Peyer's patch (tissue), 4 donors: Measurements from ENCODE around the gene SLC22A1. TPM values are rescaled to one million over a fixed set of nuclear protein-coding genes. Genes with fewer than 3 reads are reported as not detected.

Experiments
- DNase-seq, 3 donors: peaks; one replicate each; pipeline ENCODE4 v3.0.0-alpha.2; 2017 to 2019
- H3K27ac ChIP-seq, 4 donors: fragments of 200-600 bp; sonication (generic); one replicate each; pipeline ENCODE4 v1.5.1; 2016 to 2019
- H3K27me3 ChIP-seq, 2 donors: fragments of 200-600 bp; sonication (generic); one replicate each; pipeline ENCODE4 v1.5.1; 2019
- H3K36me3 ChIP-seq, 3 donors: fragments of 200-600 bp; sonication (generic); one replicate each; pipeline ENCODE4 v1.5.1; 2016 to 2019
- H3K4me1 ChIP-seq, 4 donors: fragments of 200-600 bp; sonication (generic); one replicate each; pipeline ENCODE4 v1.5.1; 2016 to 2019
- H3K4me3 ChIP-seq, 4 donors: fragments of 200-600 bp; sonication (generic); 1 replicate in 3 of 4; 2 replicates in 1 of 4; pipeline ENCODE4 v1.5.1; 2016 to 2019; ENCODE audit warnings: mild to moderate bottlenecking in 1 of 4
- H3K9me3 ChIP-seq, 4 donors: fragments of 200-600 bp; sonication (generic); one replicate each; pipeline ENCODE4 v1.5.1; 2016 to 2019; ENCODE audit warnings: mild to moderate bottlenecking in 1 of 4
- POLR2A ChIP-seq, 2 donors: fragments of 450-650 bp; IDR thresholded peaks; one replicate each; pipeline ENCODE4 v1.5.1; 2017; ENCODE audit warnings: antibody characterized with exemption in 2 of 2, mild to moderate bottlenecking in 2 of 2, moderate library complexity in 2 of 2
- total RNA-seq, 4 donors: library from RNA; depleted of rRNA; stranded (reverse); fragments of >200 nt; gene quantifications; one replicate each; pipeline ENCODE4 v1.1.0, GENCODE V29; 2016
- TF ChIP-seq, protein P1 (sequence below), 6 experiments: fragments of 450-650 bp in 4 of 6; fragments of 200-600 bp in 2 of 6; sonication (generic) in 1 of 6; IDR thresholded peaks; one replicate each; pipeline ENCODE4 v1.5.1; 2017 to 2019; ENCODE audit warnings: antibody characterized with exemption in 6 of 6, mild to moderate bottlenecking in 3 of 6, moderate library complexity in 1 of 6

SLC22A1 gene
- total RNA-seq, 4 donors from 2014 or later: 1.1 to 8.2 (median 4.7) TPM; not detected in 1

DNA sequence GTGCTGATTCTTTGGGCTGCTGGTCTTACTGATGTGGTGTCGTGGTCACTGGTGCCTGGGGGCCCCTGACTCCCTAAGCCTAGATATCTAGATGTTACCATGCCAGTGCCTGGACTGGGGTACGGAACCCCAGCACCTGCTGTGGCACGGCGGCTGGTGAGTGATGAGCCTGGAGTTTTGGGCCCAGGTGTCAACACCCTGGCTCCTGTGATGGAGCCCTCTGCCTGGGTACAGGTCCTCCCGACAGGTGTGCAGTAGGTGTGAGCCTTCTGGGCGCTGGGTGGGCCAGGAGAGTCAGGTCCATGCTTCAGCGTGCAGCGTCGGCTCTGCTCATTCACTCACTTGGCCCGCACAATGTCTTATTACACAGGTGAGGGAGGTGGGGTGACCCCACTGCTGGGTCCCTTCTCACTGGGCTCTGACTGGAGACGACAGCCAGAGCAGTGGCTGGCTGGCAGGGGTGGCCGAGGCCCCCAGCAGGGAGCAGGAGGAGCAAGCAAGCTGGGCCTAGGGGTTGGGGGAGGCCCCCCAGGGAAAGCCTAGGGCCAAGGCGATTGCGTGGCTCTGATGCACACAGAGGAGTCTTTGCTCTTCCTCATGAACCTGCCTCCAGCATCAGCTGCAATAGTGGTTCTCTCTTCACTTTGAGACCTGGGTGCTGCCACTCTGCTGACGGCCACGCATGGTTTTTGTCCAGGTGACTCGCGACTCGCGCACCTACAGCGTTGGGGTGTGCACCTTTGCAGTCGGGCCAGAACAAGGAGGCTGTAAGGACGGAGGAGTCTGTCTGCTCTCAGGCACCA is 42.5 kb upstream of the SLC22A1 start:
- Histone ChIP-seq H3K4me3 (no peak overlapping the region), H3K9me3 (no peaks in the 10 kb centered on the region), H3K27ac (no peak overlapping the region), H3K27me3 (no peaks in the 10 kb centered on the region), H3K36me3 (peaks cover 0 to 100% (median 0%) of the 10 kb centered on the region in 3 donors), H3K4me1 (no peaks in the 10 kb centered on the region)
- DNase-seq: no peak
- TF ChIP-seq, protein P1, sequence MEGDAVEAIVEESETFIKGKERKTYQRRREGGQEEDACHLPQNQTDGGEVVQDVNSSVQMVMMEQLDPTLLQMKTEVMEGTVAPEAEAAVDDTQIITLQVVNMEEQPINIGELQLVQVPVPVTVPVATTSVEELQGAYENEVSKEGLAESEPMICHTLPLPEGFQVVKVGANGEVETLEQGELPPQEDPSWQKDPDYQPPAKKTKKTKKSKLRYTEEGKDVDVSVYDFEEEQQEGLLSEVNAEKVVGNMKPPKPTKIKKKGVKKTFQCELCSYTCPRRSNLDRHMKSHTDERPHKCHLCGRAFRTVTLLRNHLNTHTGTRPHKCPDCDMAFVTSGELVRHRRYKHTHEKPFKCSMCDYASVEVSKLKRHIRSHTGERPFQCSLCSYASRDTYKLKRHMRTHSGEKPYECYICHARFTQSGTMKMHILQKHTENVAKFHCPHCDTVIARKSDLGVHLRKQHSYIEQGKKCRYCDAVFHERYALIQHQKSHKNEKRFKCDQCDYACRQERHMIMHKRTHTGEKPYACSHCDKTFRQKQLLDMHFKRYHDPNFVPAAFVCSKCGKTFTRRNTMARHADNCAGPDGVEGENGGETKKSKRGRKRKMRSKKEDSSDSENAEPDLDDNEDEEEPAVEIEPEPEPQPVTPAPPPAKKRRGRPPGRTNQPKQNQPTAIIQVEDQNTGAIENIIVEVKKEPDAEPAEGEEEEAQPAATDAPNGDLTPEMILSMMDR (IDR thresholded peaks at IDR 0.05): no peak
- no peak for TF ChIP-seq POLR2A (IDR thresholded peaks at IDR 0.05)

DNA sequence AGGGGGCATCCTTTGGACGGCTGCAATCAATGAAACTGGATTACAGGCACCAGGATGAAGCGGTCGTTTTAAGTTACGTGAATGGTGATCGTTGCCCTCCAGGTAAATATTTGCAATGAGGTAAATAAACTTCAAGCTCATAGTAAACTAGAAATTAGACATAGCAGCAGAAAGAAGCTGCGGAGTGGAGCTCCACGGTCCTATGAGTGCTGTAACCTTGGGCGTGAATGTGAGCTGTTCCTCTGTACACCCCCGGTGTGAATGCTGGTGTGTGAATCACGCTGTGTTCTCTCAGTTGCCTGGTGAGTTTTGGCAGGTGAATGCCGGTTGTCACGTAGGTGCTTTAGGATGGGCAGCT is 42.0 kb upstream of the SLC22A1 start:
- TF ChIP-seq, protein P1 (IDR thresholded peaks at IDR 0.05): no peak
- TF ChIP-seq POLR2A (IDR thresholded peaks at IDR 0.05): no peak
- H3K27me3 ChIP-seq: no peaks in the 10 kb centered on the region
- no peak overlapping the region for H3K4me3 ChIP-seq
- peaks cover 0 to 100% (median 0%) of the 10 kb centered on the region in 3 donors for H3K36me3 ChIP-seq
- no peaks in the 10 kb centered on the region for H3K4me1 ChIP-seq
- no peak overlapping the region for H3K27ac ChIP-seq
- DNase-seq: no peak
- H3K9me3 ChIP-seq: no peaks in the 10 kb centered on the region

DNA sequence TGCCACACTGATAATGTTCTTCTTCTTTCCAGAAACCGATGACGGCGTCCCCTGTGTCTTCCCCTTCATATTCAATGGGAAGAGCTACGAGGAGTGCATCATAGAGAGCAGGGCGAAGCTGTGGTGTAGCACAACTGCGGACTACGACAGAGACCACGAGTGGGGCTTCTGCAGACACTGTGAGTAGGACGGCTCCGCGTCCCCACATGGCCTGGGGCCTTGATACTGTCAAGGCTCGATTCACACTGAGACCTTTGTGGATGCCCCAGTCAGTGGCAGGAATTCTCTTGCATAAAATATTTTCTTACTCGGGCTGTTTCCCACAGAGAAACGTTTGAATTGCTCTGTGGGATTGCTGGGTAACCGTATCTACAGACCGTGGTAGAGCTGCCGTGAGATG is 41.5 kb upstream of the SLC22A1 start:
- Histone ChIP-seq H3K27ac (no peak overlapping the region), H3K36me3 (peaks cover 0 to 100% (median 0%) of the 10 kb centered on the region in 3 donors), H3K9me3 (no peaks in the 10 kb centered on the region)

DNA sequence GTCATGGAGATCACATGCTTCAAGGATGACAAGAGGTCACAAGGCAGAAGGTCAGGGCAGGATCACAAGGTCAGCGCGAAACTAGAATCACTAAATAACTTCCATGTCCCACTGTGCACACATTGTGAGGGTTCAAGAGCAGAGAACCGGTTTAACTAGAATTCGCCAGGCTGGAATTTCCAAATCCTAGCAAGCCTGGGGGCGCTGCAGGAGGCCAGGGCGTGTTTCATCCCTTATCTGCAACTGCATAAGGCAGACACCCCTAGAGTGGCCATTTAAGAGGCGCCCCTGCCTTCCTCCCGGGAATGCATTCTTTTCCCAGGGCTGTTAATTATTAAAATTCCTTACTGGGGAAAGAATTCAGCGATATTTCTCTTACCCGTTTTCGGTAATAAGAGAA is 40.2 kb upstream of the SLC22A1 start:
- DNase-seq: no peak
- no peak overlapping the region for H3K4me3 ChIP-seq
- H3K27ac ChIP-seq: no peak overlapping the region
- H3K4me1 ChIP-seq: no peaks in the 10 kb centered on the region
- no peak for TF ChIP-seq POLR2A (IDR thresholded peaks at IDR 0.05)
- TF ChIP-seq, protein P1 (IDR thresholded peaks at IDR 0.05): no peak
- H3K9me3 ChIP-seq: no peaks in the 10 kb centered on the region
- H3K36me3 ChIP-seq: peaks cover 0 to 100% (median 0%) of the 10 kb centered on the region in 3 donors
- no peaks in the 10 kb centered on the region for H3K27me3 ChIP-seq

More for the DNA sequence above, 41.5 kb upstream of the SLC22A1 start:
- no peak for DNase-seq
- Histone ChIP-seq H3K27me3 (no peaks in the 10 kb centered on the region), H3K4me1 (no peaks in the 10 kb centered on the region), H3K4me3 (no peak overlapping the region)
- TF ChIP-seq POLR2A (IDR thresholded peaks at IDR 0.05): no peak
- TF ChIP-seq, protein P1 (IDR thresholded peaks at IDR 0.05): no peak

DNA sequence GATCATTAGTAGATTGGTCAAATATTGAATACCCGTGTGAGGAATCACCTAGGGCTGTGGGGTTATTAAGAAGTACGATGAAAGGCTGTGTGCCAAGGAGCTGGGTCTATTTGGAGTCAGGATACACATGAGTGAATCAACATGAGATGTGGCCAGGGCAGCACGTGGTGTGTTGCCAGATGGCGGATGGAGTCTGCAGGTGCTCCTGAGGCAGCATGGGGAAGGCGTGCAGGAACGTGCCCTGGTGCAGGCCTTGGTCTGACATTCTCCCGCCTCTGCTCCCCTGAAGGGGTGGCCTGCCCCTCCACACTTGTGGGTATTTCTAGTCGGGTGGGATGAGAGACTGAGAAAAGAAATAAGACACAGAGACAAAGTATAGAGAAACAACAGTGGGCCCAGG is 39.0 kb upstream of the SLC22A1 start:
- H3K27ac ChIP-seq: no peak overlapping the region
- TF ChIP-seq, protein P1 (IDR thresholded peaks at IDR 0.05): no peak
- no peak for TF ChIP-seq POLR2A (IDR thresholded peaks at IDR 0.05)
- H3K4me1 ChIP-seq: no peaks in the 10 kb centered on the region

More for the DNA sequence above, 39.0 kb upstream of the SLC22A1 start:
- H3K4me3 ChIP-seq: no peak overlapping the region
- H3K9me3 ChIP-seq: no peaks in the 10 kb centered on the region
- no peak for DNase-seq
- no peaks in the 10 kb centered on the region for H3K27me3 ChIP-seq
- peaks cover 0 to 97% (median 0%) of the 10 kb centered on the region in 3 donors for H3K36me3 ChIP-seq
